ENCODE results near the gene MBD5.

- TF ChIP-seq CTCF (conservative IDR thresholded peaks at IDR 0.05; ENCODE audit: low read depth, low read length) (no peak), ELK1 (IDR thresholded peaks at IDR 0.05; ENCODE audit: borderline replicate concordance, low read depth, low read length) (no peak), MXI1 (IDR thresholded peaks at IDR 0.05; ENCODE audit: borderline replicate concordance, low read depth, low read length) (no peak), POLR2A (IDR thresholded peaks at IDR 0.05; ENCODE audit: low read depth, low read length) (no peak)
Observed at GRCh38 chr2:148540022-148540421, 519.1 kb downstream of the MBD5 start.

Data from IMR-90 (cell line).